K562 (cell line): Measurements from ENCODE around the gene SEMA6B. TPM values are rescaled to one million over a fixed set of nuclear protein-coding genes. Genes with fewer than 3 reads are reported as not detected.

Experiments
- ARID1B ChIP-seq: fragments of 450-650 bp; IDR thresholded peaks from 2 replicates; pipeline ENCODE4 v1.6.1; 2016; ENCODE audit warnings: antibody characterized with exemption, mild to moderate bottlenecking, inconsistent platforms
- ARID2 ChIP-seq: fragments of 450-650 bp; IDR thresholded peaks from 2 replicates; pipeline ENCODE4 v1.6.1; 2017; ENCODE audit warnings: antibody characterized with exemption, mild to moderate bottlenecking
- CHCHD3 ChIP-seq: fragments of 250-450 bp; sonication (Bioruptor Pico); IDR thresholded peaks from 2 replicates; pipeline ENCODE4 v2.1.2; 2022; ENCODE audit warnings: mild to moderate bottlenecking
- HDAC2 ChIP-seq: fragments of 450-650 bp; IDR thresholded peaks from 2 replicates; pipeline ENCODE4 v1.6.1; 2016; ENCODE audit warnings: mild to moderate bottlenecking
- KDM4B ChIP-seq, 2 experiments: fragments of 450-650 bp in 1 of 2; sonication (generic) in 1 of 2; IDR thresholded peaks; 2 replicates each; pipeline ENCODE4 v1.6.1; 2016 to 2017; ENCODE audit warnings: borderline replicate concordance in 2 of 2, antibody characterized with exemption in 1 of 2, low read depth in 1 of 2, mild to moderate bottlenecking in 1 of 2
- NCOA6 ChIP-seq: fragments of 450-650 bp; IDR thresholded peaks from 2 replicates; pipeline ENCODE4 v1.6.1; 2017; ENCODE audit warnings: mild to moderate bottlenecking
- RAD21 ChIP-seq, 2 experiments: fragments of 250-450 bp in 1 of 2; fragments of 450-650 bp in 1 of 2; sonication (Bioruptor Pico) in 1 of 2; formaldehyde crosslinking in 1 of 2; IDR thresholded peaks in 1 of 2; conservative IDR thresholded peaks in 1 of 2; 2 replicates each; pipeline versions ENCODE4 v1.4.0 to v1.8.0; 2020 to 2022; ENCODE audit warnings: mild to moderate bottlenecking in 2 of 2, moderate library complexity in 1 of 2
- RCOR1 ChIP-seq, 2 experiments: IDR thresholded peaks; 2 replicates each; pipeline ENCODE4 v1.6.1; 2012; ENCODE audit warnings: low read depth in 2 of 2, low read length in 2 of 2, borderline replicate concordance in 1 of 2, improper control_type of control experiment in 1 of 2
- YY1 ChIP-seq, 3 experiments: IDR thresholded peaks; 2 replicates each; pipeline ENCODE4 v1.6.1; 2011; ENCODE audit warnings: low read length in 2 of 3, mild to moderate bottlenecking in 2 of 3, moderate library complexity in 2 of 3, borderline replicate concordance in 1 of 3, control low read depth in 1 of 3, low read depth in 1 of 3; ENCODE audit not compliant: insufficient read depth in 3 of 3, insufficient replicate concordance in 2 of 3, control insufficient read depth in 1 of 3, insufficient read length in 1 of 3; ENCODE audit errors: extremely low read depth in 1 of 3
- ZC3H8 ChIP-seq: fragments of 450-650 bp; IDR thresholded peaks from 2 replicates; pipeline ENCODE4 v1.6.1; 2017
- ZFP36 ChIP-seq: fragments of 150-350 bp; IDR thresholded peaks from 2 replicates; pipeline ENCODE4 v1.6.1; 2018; ENCODE audit warnings: low read length, low read depth; ENCODE audit not compliant: partially characterized antibody
- ZNF324 ChIP-seq: fragments of 250-450 bp; sonication (Bioruptor Pico); IDR thresholded peaks from 2 replicates; pipeline ENCODE4 v1.4.0; 2020; ENCODE audit warnings: mild to moderate bottlenecking
- ZZZ3 ChIP-seq: fragments of 450-650 bp; IDR thresholded peaks from 2 replicates; pipeline ENCODE4 v1.6.1; 2016; ENCODE audit warnings: antibody characterized with exemption, mild to moderate bottlenecking, moderate library complexity
- polyA plus RNA-seq, 8 experiments: library from polyadenylated mRNA; depleted of rRNA in 4 of 8; stranded (reverse) in 5 of 8; unstranded in 3 of 8; fragments of >200 nt; fragmentation: Nextera tagmentation in 2 of 8; fragmentation: Illumina TruSeq in 1 of 8; extraction: Ambion mirVana in 2 of 8; extraction: Trizol in 1 of 8; gene quantifications; 2 replicates each; pipeline versions ENCODE4 v1.2.1 to v1.2.3, GENCODE V29; 2011 to 2014; ENCODE audit warnings: inconsistent platforms in 1 of 8, missing spikeins in 1 of 8
- total RNA-seq, 7 experiments: library from RNA; depleted of rRNA in 6 of 7; stranded (reverse); fragments of >200 nt in 6 of 7; fragmentation: Illumina TruSeq in 2 of 7; extraction: Trizol in 2 of 7; gene quantifications; 2 replicates each; pipeline versions ENCODE4 v1.2.1 to v1.2.3, GENCODE V29; 2011 to 2021; ENCODE audit warnings: low replicate concordance in 1 of 7
- TF ChIP-seq, protein P1 (sequence below): IDR thresholded peaks from 3 replicates; pipeline ENCODE4 v1.6.1; 2011; ENCODE audit warnings: borderline replicate concordance, mild to moderate bottlenecking, moderate library complexity; ENCODE audit not compliant: insufficient read length; ENCODE audit errors: extremely low read depth
- TF ChIP-seq, protein P2 (sequence below): sonication (generic); formaldehyde crosslinking; IDR thresholded peaks from 2 replicates; pipeline ENCODE4 v1.8.1; 2022; ENCODE audit warnings: missing genetic modification reagents
- TF ChIP-seq, protein P3 (sequence below), 2 experiments: IDR thresholded peaks; 2 replicates each; pipeline ENCODE4 v1.6.1; 2012; ENCODE audit warnings: improper control_type of control experiment in 2 of 2, low read depth in 2 of 2, low read length in 2 of 2, borderline replicate concordance in 1 of 2
- TF ChIP-seq, protein P4 (sequence below): sonication (generic); formaldehyde crosslinking; IDR thresholded peaks from 2 replicates; pipeline ENCODE4 v1.9.0; 2022; ENCODE audit warnings: mild to moderate bottlenecking, missing genetic modification reagents
- TF ChIP-seq, protein P5 (sequence below): fragments of 250-450 bp; sonication (Bioruptor Pico); IDR thresholded peaks from 2 replicates; pipeline ENCODE4 v1.8.0; 2021; ENCODE audit warnings: borderline replicate concordance, mild to moderate bottlenecking, moderate library complexity; ENCODE audit not compliant: poor library complexity, severe bottlenecking

Gene SEMA6B
- total and polyA plus RNA-seq, 9 of the 15 experiments (the other 6 are each of a cell fraction or from before 2014, with no cell fraction given), result 0.65 to 4.6 (median 2.5) TPM; not detected in 2

DNA sequence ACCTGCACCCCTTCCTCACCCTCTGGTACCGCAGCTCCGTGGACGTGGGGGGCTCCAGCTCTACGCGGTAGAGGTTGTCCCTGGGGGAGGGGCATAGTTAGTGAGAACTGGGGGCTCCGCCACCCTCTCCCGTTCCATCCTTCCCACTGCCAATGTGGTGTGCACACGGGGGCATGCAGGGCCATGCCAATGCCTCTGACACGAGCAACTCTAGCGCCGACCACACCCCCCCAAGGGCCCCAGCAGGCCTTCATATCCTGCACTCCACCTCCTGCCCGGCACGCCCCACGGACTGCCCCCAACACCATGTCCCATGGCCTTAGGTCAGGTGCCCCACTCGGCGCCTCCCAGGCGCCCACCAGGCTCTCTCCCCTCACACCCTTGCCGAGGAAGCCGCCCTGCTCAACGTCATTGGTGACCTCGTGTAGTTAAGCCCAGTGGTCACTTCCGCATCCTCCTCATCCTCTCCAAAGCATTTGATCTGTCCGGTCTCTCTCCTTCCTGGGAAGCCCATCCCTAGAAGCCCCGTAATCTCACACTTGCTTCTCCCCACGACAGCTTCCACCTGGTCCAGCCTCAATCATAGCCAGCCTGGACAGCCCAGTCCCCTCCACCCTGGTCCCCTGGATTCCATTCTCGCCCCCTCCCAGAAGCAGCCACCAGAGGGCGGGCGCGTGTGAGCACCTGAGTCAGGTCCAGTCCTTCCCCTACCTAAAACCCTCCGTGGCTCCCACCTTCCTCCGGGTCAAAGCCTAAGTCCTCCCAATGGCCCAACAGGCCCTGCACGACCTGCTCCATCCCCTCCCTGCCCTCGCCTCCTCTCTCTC is 2.1 kb downstream of the SEMA6B start (continued):
- TF ChIP-seq, protein P1, sequence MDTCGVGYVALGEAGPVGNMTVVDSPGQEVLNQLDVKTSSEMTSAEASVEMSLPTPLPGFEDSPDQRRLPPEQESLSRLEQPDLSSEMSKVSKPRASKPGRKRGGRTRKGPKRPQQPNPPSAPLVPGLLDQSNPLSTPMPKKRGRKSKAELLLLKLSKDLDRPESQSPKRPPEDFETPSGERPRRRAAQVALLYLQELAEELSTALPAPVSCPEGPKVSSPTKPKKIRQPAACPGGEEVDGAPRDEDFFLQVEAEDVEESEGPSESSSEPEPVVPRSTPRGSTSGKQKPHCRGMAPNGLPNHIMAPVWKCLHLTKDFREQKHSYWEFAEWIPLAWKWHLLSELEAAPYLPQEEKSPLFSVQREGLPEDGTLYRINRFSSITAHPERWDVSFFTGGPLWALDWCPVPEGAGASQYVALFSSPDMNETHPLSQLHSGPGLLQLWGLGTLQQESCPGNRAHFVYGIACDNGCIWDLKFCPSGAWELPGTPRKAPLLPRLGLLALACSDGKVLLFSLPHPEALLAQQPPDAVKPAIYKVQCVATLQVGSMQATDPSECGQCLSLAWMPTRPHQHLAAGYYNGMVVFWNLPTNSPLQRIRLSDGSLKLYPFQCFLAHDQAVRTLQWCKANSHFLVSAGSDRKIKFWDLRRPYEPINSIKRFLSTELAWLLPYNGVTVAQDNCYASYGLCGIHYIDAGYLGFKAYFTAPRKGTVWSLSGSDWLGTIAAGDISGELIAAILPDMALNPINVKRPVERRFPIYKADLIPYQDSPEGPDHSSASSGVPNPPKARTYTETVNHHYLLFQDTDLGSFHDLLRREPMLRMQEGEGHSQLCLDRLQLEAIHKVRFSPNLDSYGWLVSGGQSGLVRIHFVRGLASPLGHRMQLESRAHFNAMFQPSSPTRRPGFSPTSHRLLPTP, result no peak
- TF ChIP-seq NCOA6 (no peak), ZFP36 (peak; percentile 94), RCOR1 (IDR thresholded peaks at IDR 0.05; ENCODE audit: borderline replicate concordance in 1 of 2, low read depth in 2 of 2, low read length in 2 of 2) (peak; percentile 42 to 89; a peak in 3 of 4 replicates), ZC3H8 (0 out of 2 replicates have a peak, but pooled peaks have one; percentile 9), ARID2 (peak; percentile 43; the same call in 1 of the 2 replicates), ARID1B (peak; percentile 40; the same call in 1 of the 2 replicates), ZZZ3 (no peak), CHCHD3 (CRISPR knock-in tag) (no peak), HDAC2 (peak; percentile 92), ZNF324 (CRISPR knock-in tag) (no peak), YY1 (IDR thresholded peaks at IDR 0.05; ENCODE audit: borderline replicate concordance in 1 of 3, control insufficient read depth in 1 of 3, extremely low read depth in 1 of 3, insufficient read depth in 3 of 3, insufficient read length in 1 of 3, insufficient replicate concordance in 2 of 3, low read depth in 1 of 3, low read length in 2 of 3) (peak in 1 of 3 experiments; percentile 9), KDM4B (IDR thresholded peaks at IDR 0.05; ENCODE audit: borderline replicate concordance in 2 of 2, low read depth in 1 of 2) (no peak), RAD21 (CRISPR knock-in tag; conservative IDR thresholded peaks at IDR 0.05 in 1 of 2, IDR thresholded peaks at IDR 0.05 in 1 of 2) (peak; percentile 12 to 53; a peak in 2 of 4 replicates)
- TF ChIP-seq, protein P2, sequence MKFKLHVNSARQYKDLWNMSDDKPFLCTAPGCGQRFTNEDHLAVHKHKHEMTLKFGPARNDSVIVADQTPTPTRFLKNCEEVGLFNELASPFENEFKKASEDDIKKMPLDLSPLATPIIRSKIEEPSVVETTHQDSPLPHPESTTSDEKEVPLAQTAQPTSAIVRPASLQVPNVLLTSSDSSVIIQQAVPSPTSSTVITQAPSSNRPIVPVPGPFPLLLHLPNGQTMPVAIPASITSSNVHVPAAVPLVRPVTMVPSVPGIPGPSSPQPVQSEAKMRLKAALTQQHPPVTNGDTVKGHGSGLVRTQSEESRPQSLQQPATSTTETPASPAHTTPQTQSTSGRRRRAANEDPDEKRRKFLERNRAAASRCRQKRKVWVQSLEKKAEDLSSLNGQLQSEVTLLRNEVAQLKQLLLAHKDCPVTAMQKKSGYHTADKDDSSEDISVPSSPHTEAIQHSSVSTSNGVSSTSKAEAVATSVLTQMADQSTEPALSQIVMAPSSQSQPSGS (CRISPR knock-in tag), result no peak
- TF ChIP-seq, protein P3, sequence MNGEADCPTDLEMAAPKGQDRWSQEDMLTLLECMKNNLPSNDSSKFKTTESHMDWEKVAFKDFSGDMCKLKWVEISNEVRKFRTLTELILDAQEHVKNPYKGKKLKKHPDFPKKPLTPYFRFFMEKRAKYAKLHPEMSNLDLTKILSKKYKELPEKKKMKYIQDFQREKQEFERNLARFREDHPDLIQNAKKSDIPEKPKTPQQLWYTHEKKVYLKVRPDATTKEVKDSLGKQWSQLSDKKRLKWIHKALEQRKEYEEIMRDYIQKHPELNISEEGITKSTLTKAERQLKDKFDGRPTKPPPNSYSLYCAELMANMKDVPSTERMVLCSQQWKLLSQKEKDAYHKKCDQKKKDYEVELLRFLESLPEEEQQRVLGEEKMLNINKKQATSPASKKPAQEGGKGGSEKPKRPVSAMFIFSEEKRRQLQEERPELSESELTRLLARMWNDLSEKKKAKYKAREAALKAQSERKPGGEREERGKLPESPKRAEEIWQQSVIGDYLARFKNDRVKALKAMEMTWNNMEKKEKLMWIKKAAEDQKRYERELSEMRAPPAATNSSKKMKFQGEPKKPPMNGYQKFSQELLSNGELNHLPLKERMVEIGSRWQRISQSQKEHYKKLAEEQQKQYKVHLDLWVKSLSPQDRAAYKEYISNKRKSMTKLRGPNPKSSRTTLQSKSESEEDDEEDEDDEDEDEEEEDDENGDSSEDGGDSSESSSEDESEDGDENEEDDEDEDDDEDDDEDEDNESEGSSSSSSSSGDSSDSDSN (IDR thresholded peaks at IDR 0.05; ENCODE audit: borderline replicate concordance in 1 of 2, low read depth in 2 of 2, low read length in 2 of 2), result no peak
- TF ChIP-seq, protein P4, sequence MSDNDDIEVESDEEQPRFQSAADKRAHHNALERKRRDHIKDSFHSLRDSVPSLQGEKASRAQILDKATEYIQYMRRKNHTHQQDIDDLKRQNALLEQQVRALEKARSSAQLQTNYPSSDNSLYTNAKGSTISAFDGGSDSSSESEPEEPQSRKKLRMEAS, result peak; percentile 57
- TF ChIP-seq, protein P5, sequence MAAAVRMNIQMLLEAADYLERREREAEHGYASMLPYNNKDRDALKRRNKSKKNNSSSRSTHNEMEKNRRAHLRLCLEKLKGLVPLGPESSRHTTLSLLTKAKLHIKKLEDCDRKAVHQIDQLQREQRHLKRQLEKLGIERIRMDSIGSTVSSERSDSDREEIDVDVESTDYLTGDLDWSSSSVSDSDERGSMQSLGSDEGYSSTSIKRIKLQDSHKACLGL, result no peak
